ENCODE data around the gene FOXO4.
"Not testable (repeated sequence)": the region's sequence is repeated elsewhere in the genome, so short reads cannot be mapped to it uniquely, and the experiment has no call there.

FOXO4 gene

GRCh38 chrX:71095555-71095980 lies at the start of gene FOXO4:
TSS of gene FOXO4 (plus strand) at chrX:71095851. CDS start at chrX:71096529, 678 bp downstream.
- FAIRE-seq = no peak

GRCh38 chrX:71047891-71048290 lies 47.8 kb upstream of the FOXO4 start:
- not testable (repeated sequence) for FAIRE-seq

- FAIRE-seq = no peak
Measured at GRCh38 chrX:71052721-71053120, 42.9 kb upstream of the FOXO4 start.

- FAIRE-seq = no peak
Measured at GRCh38 chrX:71053217-71053621, 42.4 kb upstream of the FOXO4 start.

- FAIRE-seq = no peak
Measured at GRCh38 chrX:71056867-71057266, 38.8 kb upstream of the FOXO4 start.

- no peak for FAIRE-seq
Measured at GRCh38 chrX:71057848-71058530, 37.7 kb upstream of the FOXO4 start.

- FAIRE-seq = no peak
Measured at GRCh38 chrX:71060127-71060526, 35.5 kb upstream of the FOXO4 start.

GRCh38 chrX:71067089-71067488 lies 28.6 kb upstream of the FOXO4 start:
- FAIRE-seq = no peak

- FAIRE-seq = no peak
Measured at GRCh38 chrX:71067712-71068043, 28.0 kb upstream of the FOXO4 start.

GRCh38 chrX:71068044-71068918 lies 27.4 kb upstream of the FOXO4 start, which contains the start of gene SNX12:
TSS of gene SNX12 (minus strand) at chrX:71068334. CDS start at chrX:71068306, 28 bp downstream.
- FAIRE-seq = no peak

GRCh38 chrX:71070531-71070930 lies 25.1 kb upstream of the FOXO4 start:
- FAIRE-seq = no peak

- FAIRE-seq = no peak
Measured at GRCh38 chrX:71081330-71082123, 14.1 kb upstream of the FOXO4 start.

GRCh38 chrX:71082124-71082647 lies 13.5 kb upstream of the FOXO4 start:
- FAIRE-seq = no peak

- no peak for FAIRE-seq
Measured at GRCh38 chrX:71082822-71083221, 12.8 kb upstream of the FOXO4 start.

GRCh38 chrX:71085900-71086299 lies 9.8 kb upstream of the FOXO4 start:
- no peak for FAIRE-seq

- FAIRE-seq = no peak
Measured at GRCh38 chrX:71091263-71091662, 4.4 kb upstream of the FOXO4 start.

GRCh38 chrX:71095033-71095432 lies 618 bp upstream of the FOXO4 start:
- no peak for FAIRE-seq

- FAIRE-seq = no peak
Measured at GRCh38 chrX:71095981-71096759, 519 bp downstream of the FOXO4 start.

GRCh38 chrX:71096760-71097032 lies 1.0 kb downstream of the FOXO4 start:
- no peak for FAIRE-seq

- FAIRE-seq = no peak
Measured at GRCh38 chrX:71098302-71098701, 2.7 kb downstream of the FOXO4 start.

- no peak for FAIRE-seq
Measured at GRCh38 chrX:71098951-71099506, 3.4 kb downstream of the FOXO4 start.

- FAIRE-seq = no peak
Measured at GRCh38 chrX:71099736-71100135, 4.1 kb downstream of the FOXO4 start.
